GM19372 (cell line): ENCODE results near the gene UBAC1.

ENCODE experiments used
- ATAC-seq: cut with Tn5 transposase; IDR thresholded peaks from one replicate; pipeline ENCODE4 v1.9.1; 2021; ENCODE audit warnings: mild to moderate bottlenecking, low read depth, moderate library complexity; ENCODE audit not compliant: unreplicated experiment

Gene UBAC1, protein sequence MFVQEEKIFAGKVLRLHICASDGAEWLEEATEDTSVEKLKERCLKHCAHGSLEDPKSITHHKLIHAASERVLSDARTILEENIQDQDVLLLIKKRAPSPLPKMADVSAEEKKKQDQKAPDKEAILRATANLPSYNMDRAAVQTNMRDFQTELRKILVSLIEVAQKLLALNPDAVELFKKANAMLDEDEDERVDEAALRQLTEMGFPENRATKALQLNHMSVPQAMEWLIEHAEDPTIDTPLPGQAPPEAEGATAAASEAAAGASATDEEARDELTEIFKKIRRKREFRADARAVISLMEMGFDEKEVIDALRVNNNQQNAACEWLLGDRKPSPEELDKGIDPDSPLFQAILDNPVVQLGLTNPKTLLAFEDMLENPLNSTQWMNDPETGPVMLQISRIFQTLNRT

DNA sequence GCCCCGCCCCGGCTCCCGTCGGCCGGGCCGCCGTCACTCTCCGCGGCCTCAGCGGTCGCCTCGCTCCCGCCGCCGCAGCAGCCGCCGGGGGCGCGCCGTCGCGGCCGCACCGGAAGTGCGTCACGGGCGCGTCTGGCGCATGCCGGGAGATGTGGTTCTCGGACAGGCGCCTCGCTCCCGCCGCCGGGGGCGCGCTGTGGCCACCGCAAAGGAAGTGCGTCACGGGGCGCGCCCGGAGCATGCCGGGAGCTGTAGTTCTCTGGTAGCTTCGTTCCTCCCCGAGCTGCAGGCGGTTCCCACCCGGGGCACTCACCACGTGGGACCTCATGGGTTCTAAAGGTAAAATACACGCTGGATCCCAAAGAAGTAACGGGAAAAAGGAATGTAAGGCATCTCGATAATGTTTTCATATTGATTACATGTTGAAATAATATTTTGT, at the start of gene UBAC1:
TSS of gene UBAC1 (minus strand) at position 97 of the 439 bp plus-strand sequence. CDS start 211 bp downstream, outside the sequence.
- ATAC-seq: peak; percentile 89

DNA sequence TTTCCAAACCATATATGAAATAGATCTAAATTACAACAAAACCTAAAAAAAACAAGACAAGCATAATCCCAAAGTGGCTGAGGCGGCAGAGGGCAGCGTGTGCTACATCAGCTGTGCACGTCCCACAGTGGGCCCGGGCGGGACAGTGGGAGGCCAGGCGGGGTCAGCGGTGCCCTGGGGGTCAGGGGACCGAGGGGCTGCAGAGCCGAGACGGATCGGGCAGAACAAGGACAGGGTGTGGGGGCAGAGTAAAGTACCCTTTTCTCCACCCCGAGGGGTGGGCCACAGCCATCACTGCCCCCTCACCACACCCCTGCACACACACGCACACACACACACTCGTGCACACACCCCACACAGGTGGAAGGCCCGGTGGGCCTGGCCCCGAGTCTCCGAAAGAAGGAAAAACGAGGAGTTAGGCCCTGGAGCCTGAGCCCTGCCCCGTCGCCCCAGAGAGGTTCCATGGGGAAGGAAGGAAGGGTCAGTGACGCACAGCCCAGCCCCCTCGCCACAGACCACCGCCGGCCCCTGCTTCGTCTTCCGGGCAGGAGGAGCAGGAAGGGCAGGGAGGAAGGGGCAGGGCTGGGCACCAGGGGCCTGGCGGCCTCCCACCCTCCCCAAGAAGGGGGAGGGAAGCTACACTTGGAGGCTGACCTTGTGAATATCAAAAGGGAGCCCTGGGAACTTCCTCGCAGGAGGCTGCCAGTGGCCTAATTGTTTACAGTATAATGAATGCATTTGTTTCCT, 49.6 kb upstream of the UBAC1 start:
- no peak for ATAC-seq

DNA sequence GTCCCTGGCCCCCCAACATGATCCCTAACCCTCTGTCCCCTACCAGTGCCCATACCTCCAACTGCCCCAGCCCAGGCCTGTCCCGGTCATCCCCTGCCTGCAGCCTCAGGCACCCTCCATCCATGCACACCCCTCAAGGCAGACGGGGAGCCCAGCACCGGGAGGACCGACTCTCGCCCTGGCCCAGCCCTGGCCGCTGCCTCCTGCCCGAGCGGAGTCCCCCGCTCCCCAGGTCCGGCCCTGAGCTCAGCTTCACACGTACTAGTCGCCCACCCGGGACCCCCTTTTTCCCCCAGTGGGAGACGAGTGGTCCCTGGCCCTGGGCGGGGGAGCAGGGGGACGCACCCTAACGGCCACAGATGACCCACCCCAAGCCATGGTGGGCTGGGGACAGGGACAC, 49.0 kb upstream of the UBAC1 start:
- ATAC-seq: no peak

DNA sequence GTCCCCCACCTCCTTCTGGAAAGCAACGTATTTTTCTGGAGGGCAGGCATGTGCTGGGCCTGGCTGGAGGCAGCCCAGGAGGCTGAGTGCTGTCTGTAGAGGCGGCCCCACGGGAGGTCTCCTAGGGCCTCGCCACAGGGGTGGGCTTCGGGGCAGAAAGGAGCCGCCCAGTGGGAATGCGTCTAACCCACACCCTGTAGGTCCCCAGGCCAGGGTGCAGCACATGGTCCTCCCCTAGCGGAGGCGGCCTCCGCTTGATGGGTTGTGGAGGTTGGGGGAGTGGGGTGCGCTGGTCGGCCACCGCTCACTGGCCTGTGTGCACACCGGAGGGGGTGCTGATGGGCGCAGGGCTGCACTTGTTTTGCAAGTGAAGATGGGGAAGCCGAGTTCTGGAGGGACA, 48.3 kb upstream of the UBAC1 start:
- ATAC-seq: no peak

DNA sequence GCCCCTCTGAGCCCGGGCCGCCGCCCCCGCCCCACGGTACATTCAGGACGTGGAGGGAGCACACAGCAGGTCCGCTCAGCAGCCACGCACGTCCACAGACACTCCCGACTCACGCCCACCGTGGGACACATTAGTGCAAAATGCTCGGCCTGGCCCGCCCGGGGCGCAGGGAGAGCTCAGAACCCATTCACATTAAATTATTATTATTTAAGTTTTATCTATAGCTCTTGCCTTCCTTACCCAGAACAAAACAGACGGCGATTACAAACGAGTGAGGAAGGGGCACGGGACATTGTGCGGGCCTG, 47.5 kb upstream of the UBAC1 start:
- ATAC-seq: no peak

DNA sequence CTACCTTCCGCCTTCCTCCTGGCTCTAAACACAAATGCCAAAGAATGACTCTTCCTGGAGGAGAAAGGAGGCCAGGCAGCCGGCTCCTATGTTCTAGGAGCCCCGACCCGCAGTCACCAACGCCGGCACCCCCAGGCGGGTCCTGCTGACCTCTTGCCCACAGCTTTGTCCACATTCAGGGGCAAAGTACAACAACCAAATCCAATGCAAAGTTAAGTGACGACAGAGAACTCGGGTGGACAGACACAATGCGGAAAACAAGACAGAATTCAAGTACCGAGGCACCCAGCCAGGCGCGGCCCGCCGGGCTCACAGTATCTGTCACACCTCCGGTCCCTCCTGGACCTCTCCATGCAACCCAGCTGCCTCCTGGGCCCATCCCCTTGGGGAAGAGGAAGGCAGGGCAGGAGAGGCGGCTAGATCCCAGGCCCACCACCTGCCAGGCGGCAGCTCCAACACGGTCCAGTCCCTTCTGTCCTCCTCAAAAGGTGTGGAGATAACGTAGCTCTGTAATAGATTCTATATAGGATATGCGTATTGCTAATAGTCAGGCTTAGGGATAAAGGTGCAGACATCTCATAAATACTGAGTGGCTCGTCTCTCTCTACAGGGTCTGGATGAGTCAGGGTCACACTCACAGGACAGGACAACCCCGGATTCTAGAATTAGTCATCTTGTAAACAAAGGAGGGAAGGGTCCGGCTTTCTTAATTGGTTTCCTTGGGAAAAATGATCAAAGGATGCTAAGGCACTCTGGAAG, 46.9 kb upstream of the UBAC1 start:
- ATAC-seq: no peak

DNA sequence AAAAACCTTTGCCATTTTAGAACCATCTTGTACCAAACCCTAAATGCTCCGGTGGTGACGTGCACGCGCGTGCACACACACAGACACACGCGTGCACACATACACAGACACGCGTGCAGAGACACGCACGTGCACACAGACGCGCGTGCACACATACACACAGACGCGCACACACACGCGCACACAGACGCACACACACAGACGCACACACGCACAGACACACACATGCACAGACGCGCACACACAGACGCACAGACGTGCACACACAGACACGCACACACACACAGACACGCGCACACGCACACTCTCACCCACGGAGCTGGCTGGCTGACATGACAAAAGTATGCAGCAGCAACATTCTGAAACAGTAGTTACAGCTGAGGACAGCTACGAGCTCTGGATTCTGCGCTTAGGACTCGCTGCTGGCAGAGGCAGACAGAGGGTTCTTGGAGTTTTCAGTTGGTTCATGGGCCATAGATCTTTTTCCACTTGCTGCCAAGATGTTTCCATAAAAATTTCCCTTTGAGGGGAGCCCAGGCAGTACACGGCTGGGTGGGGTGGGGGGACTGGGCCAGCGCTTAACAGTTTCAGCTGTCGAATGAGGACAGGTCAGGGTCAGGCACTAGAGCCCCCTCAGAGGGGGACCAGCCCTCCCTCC, 46.2 kb upstream of the UBAC1 start:
- ATAC-seq: no peak

DNA sequence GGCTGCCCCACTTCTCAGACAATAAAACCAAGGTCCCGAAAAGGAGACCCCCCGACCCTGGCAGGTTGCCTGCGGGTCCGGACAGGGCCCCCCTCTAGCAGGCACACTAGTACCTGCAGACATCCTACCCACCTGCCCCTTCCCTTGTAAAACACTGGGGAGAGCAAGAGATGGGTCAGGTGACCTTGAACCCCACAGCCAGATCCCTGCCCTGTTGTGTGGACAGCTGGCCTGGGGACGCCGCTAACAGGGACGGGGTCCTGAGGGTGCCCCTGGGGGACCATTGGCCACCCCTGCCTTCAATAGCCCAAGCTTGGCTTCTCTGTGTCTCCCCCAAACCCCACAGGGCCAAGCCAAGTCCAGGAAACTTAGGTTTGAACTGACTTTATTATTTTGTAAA, 45.0 kb upstream of the UBAC1 start:
- no peak for ATAC-seq

DNA sequence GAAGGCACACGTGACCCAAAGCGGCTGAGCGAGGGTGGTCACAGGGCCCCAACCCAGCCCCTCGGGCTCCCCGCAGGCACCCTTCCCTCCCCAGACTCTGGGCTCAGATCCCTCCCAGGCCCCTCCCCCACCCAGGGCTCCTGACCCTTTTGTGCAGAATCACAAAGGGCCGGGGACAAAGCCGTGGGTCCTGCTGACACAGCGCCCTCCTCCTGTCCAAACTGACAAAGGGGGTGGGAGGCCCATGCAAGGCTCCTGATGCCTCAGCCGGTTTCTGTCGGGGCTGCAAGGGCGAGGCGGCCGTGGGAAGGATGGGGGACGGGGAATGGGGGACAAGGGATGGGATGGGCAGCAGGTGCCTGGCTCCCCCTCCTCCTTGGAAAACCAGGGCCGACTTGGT, 43.5 kb upstream of the UBAC1 start:
- no peak for ATAC-seq

DNA sequence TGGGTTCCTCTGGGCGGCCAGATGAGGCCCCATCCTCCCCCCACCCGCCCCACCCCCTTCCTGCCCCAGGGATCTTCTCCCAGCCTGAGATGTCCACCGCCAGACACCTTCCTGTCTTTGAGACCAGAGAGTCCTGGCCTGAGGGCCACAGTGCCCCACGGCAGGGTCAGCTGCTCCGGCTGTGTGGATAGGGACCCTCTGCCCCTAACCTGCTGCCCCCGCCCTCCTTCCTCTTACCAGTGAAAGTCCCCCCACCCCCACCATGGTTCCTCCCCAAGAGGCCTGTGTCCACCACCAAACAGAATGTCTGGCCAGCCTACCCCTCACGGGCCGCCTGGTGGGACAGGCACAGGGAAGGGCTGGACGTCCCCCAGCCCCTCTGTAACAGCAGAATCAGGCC, 43.0 kb upstream of the UBAC1 start:
- ATAC-seq: no peak

DNA sequence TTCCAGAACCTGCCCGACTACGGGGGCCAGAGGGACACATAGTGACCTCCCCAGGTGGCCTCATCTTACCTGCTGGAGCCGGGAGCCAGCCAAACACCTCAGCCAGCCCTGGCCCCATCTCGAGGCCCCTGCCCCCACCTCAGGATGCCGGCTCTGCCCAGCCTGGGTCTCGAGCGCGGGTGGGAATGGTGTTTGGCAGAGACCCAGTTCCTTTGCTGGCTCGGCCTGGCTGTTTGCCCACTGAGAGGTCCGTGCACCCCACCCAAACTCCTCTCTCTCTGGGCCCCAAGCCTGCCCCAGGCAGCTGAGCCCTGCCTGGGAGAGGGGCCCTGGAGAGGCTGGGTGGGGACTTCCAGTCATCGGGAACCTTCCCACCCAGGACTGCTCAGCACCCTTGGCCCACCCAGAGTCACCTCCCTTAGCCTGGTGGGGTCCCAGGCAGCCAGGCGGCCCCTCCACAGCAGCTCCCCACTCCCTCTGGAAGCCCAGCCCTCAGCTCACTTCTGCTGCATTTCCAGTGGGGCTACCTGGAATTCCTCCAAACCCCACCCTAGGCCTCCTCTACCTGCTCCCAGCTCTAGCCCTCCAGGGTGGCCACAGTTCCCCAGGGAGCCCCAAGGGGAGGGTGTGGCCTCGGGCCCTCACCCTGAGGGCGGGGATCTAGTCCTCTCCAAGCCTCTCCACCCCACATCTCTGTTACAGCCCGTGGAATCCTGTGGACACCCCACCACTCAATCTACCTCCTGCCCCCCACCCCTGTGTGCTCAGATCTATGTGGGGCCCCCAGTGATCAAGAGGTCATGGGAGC, 42.4 kb upstream of the UBAC1 start:
- ATAC-seq: no peak

DNA sequence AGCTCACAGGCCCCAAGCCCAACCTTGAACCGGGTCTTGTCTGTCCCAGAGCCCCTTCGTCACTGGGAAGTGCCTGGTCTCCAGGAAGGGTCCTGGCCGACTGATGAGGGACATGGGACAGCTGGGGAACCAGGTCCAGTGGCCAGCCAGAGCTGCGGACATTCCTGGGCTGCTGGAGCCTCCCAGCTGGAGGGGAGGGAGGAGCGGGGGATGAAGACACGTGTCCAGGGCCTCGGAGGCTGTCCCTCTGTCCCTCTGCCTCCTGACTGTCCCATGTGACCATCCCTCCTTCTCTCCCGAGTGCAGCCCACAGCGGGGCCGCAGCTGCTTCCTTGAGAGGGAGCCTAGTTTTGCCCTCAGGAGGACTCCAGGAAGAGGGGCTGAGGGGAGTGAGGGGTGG, 41.7 kb upstream of the UBAC1 start:
- ATAC-seq: no peak

DNA sequence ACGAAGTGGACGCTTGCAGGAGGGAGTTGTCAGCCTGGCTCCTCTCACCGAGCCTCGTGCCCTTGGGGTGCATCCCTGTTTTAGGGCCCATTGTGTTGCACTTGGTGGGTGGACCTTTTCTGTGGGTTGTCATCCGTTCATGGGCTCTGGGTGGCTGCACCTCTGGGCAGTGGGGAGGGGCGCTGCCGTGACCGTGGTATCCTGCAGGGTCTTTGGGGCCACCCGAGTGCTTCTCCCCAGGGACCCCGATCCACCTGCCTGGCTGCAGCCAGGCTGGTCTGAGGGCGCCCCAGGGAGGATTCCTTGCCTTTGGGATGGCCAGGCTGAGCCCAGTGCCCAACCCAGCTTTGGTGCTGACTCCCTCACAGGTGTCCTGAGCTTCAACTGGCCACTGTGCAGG, 41.0 kb upstream of the UBAC1 start:
- no peak for ATAC-seq

DNA sequence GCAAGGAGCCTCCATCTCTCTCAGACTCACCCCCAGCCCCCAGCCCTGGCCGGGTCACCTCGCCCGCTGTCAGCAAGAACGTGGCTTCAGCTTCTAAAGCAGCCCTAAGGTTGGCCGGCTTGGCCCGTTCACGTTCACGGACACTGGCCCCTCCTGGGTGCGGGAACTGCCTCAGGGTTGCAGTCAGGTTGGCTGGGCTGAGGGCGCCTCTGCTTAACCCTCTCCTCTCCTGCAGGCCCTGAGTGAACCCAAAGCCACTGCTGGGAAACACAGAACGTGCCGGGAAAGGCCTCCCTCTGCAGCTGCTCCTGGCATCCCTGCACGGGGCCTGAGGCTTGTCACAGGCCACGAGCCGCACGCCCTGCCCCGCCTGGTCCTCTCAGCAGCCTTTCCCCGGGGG, 40.1 kb upstream of the UBAC1 start:
- ATAC-seq: no peak

DNA sequence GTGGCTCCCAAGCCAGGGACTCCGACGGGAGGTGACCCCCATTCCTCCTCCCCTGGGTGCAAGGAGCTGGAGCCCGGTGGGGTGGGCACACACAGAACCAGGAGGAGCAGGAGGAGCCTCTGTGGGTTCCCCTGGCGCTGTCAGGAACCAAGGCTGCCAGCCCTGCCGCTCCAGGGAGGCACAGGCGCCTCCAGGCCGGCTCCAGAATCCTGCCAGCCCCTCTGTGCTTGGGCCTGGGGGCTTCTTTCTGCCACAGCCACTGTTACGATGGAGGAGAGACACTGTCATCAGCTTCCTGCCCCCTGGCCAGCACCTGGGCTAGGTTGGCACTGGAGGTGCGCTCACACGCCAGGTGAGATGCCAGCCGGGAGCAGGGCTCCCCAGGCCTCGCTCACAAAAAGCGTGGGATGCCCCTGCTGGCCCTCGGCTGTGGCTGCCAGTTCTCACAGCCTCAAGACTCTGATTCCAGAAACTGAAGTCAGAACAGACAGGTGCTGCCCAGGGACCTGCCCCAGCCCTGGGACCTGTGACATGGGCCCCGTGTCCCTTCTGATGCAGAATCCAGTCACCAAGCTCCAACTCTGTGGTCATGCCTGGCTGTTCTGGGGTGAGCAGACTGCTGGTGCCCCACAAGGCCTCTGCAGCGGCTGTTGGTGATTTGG, 37.4 kb upstream of the UBAC1 start:
- no peak for ATAC-seq

DNA sequence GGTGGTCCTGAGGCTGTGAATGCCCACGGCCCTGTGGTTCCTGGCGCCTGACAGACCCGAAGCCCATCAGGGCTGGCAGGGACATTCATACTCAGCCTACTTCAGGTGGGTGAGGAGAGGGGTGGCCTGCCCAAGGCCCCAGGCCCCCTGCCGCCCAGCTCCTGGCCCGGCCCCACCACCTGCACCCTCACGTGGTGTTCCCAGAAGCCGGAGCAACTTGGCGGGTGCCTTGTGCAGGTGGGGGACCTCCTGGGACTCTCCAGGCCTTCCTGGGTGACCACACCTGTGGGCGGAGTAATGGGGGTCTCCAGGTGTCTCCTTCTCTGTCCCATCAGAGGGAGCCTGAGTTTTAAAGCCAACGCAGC, 36.8 kb upstream of the UBAC1 start:
- ATAC-seq: no peak

DNA sequence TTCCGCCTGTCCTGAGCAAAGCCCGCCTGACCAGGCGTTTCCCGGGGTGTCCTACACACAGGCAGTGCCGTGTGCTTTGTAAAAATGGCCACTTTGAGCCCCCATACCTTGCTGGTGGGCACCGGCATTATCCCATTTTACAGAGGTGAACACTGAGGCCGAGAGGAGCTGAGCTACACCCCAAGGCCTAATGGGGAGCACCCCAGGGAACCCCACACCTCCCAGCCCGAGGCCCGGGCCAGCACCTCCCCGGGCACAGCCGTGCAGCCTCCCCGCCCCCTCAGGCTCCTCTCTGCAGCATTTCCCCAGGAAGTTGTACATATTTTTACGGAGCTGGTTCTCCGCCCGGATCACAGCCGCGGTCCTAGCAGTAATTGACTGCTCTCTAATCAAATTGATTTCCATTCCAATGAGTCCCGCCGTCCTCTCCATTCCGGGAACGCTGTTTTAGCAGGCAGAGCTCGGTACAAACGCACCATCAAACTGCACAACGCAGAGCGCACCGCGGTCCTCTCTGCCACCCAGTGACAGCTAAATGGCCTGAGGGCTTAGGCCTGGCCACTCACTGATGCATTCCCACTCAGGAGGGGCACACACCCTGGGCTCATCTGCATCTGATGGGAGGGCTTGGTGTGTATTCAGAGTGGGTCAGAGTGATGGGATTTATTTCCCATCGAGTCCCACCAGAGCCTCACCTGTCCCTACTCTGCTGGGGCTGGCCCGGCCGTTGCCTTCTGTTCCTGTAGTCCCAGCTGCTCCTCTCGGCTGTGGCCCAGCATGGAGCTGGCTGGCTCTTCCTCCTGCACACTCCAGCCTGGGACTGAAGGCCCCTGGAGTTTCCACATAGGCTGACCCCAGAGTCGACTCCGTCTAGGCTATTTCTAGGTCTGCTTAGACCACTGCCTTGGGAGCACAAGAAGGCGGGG, 36.2 kb upstream of the UBAC1 start:
- ATAC-seq: no peak

DNA sequence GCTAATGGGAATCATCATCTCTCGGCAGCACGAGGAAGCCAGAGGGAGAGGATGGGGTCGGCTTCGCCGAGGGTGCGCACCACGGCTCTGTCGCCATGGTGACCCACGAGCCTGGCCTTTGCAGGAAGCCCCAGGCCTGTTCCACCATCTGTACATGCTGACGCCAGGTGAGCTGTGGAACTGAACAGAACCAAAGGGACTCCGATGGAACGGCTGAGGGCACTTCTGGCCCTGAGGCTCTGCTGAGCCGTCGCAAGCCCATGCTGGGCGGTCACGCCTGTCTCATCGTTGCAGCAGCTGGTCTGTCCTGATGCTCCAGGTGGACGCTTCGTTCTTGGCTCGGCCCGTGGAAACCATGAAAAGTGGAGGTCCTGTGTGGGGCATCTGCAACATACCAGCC, 34.6 kb upstream of the UBAC1 start:
- ATAC-seq: no peak
